Esophagus muscularis mucosa (tissue), 2 donors: ENCODE results near the gene DBX2.

Source experiments
- POLR2A ChIP-seq: fragments of 450-650 bp; IDR thresholded peaks from one replicate; pipeline ENCODE4 v1.6.1; 2017; ENCODE audit warnings: antibody characterized with exemption, moderate library complexity, mild to moderate bottlenecking, low read depth
- POLR2AphosphoS5 ChIP-seq, 2 donors: sonication (generic); formaldehyde crosslinking; IDR thresholded peaks; one replicate each; pipeline ENCODE4 v1.6.1; 2017; ENCODE audit warnings: antibody characterized with exemption in 2 of 2

- TF ChIP-seq POLR2AphosphoS5 (IDR thresholded peaks at IDR 0.05): no peak
- TF ChIP-seq POLR2A: no peak
Measured at GRCh38 chr12:45060976-45061375, 10.1 kb upstream of the DBX2 start.
